SU-DHL-6 (cell line): ENCODE measurements around the gene ZNF148.

Experiments
- H2AFZ ChIP-seq: fragments of 200-600 bp; sonication (generic); 2 replicates; pipeline ENCODE4 v1.6.1; 2014; ENCODE audit warnings: low read depth, mild to moderate bottlenecking, moderate library complexity, mixed read lengths, antibody characterized with exemption, low read length; ENCODE audit not compliant: severe bottlenecking
- H3F3A ChIP-seq: fragments of 200-600 bp; shearing (Covaris generic); 2 replicates; pipeline ENCODE4 v1.6.0; 2016; ENCODE audit warnings: antibody characterized with exemption, mild to moderate bottlenecking; ENCODE audit not compliant: insufficient read depth
- H3K27ac ChIP-seq: fragments of 200-600 bp; sonication (generic); 2 replicates; pipeline ENCODE4 v1.5.1; 2016; ENCODE audit warnings: low read depth, mild to moderate bottlenecking, low read length, moderate library complexity, mixed read lengths
- H3K27me3 ChIP-seq: fragments of 200-600 bp; sonication (generic), shearing (Covaris generic); 2 replicates; pipeline ENCODE4 v1.6.0; 2014; ENCODE audit warnings: mild to moderate bottlenecking, low read length
- H3K36me3 ChIP-seq: fragments of 200-600 bp; sonication (generic); 2 replicates; pipeline ENCODE4 v1.6.1; 2014; ENCODE audit warnings: mild to moderate bottlenecking, low read length, mixed read lengths
- H3K4me2 ChIP-seq: fragments of 300-600, 200-600 bp; shearing (Covaris generic), sonication (generic); 2 replicates; pipeline ENCODE4 v1.6.0; 2014; ENCODE audit warnings: low read length, low read depth, mild to moderate bottlenecking; ENCODE audit not compliant: poor library complexity, severe bottlenecking
- H3K4me3 ChIP-seq: fragments of 200-600 bp; sonication (generic); 2 replicates; pipeline ENCODE4 v1.5.1; 2014; ENCODE audit warnings: antibody characterized with exemption, low read length, mild to moderate bottlenecking, mixed read lengths; ENCODE audit not compliant: insufficient read depth, poor library complexity, severe bottlenecking
- H3K79me2 ChIP-seq: fragments of 200-600 bp; sonication (generic); 2 replicates; pipeline ENCODE4 v1.6.1; 2014; ENCODE audit warnings: mild to moderate bottlenecking, low read length, moderate library complexity; ENCODE audit not compliant: insufficient read depth
- H3K9ac ChIP-seq: fragments of 200-600 bp; sonication (generic); 2 replicates; pipeline ENCODE4 v1.7.0; 2014; ENCODE audit warnings: mild to moderate bottlenecking, low read length
- H3K9me2 ChIP-seq: fragments of 200-600 bp; sonication (generic); replicated peaks from 2 replicates; pipeline ENCODE4 v1.6.1; 2014; ENCODE audit warnings: low read length; ENCODE audit not compliant: insufficient read depth
- H3K9me3 ChIP-seq: fragments of 200-600 bp; sonication (generic); 2 replicates; pipeline ENCODE4 v1.6.1; 2014; ENCODE audit warnings: low read length, mixed read lengths; ENCODE audit not compliant: insufficient read depth
- H4K20me1 ChIP-seq: fragments of 200-600 bp; sonication (generic); 2 replicates; pipeline ENCODE4 v1.6.1; 2014; ENCODE audit warnings: low read depth, mild to moderate bottlenecking, antibody characterized with exemption, low read length, moderate library complexity, mixed read lengths
- EZH2phosphoT487 ChIP-seq: fragments of 200-600 bp; sonication (generic), shearing (Covaris generic); conservative IDR thresholded peaks from 2 replicates; pipeline ENCODE4 v1.6.1; 2018; ENCODE audit warnings: mild to moderate bottlenecking, antibody characterized with exemption, low read length, moderate library complexity, mixed read lengths
- TF ChIP-seq, protein P1 (sequence below): fragments of 200-600 bp; sonication (generic); IDR thresholded peaks from one replicate; pipeline ENCODE4 v1.5.1; 2017; ENCODE audit warnings: antibody characterized with exemption, mild to moderate bottlenecking, low read length, moderate library complexity; ENCODE audit not compliant: insufficient read depth, poor library complexity, severe bottlenecking

Gene ZNF148

DNA sequence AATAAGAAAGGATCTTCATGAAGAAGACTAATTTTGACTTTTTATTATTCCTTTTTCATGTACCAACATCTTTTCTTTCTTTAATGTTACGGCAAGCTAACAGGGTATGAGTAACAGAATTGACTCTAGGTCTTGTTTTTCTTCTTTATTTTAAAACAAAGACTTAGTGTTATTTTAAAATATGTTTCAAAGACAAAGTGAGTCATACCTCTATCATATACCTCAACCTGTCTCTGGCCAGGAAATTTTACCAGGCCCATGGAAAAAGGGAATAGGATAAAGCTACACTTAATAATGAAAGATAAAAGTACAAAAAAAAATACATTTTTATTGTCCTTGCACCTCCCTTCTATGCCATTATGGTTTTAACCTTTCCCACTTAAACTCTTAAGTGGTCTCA lies 57.4 kb downstream of the ZNF148 start:
- H3K9me2 ChIP-seq, result no peaks in the 10 kb centered on the region
- TF ChIP-seq, protein P1, sequence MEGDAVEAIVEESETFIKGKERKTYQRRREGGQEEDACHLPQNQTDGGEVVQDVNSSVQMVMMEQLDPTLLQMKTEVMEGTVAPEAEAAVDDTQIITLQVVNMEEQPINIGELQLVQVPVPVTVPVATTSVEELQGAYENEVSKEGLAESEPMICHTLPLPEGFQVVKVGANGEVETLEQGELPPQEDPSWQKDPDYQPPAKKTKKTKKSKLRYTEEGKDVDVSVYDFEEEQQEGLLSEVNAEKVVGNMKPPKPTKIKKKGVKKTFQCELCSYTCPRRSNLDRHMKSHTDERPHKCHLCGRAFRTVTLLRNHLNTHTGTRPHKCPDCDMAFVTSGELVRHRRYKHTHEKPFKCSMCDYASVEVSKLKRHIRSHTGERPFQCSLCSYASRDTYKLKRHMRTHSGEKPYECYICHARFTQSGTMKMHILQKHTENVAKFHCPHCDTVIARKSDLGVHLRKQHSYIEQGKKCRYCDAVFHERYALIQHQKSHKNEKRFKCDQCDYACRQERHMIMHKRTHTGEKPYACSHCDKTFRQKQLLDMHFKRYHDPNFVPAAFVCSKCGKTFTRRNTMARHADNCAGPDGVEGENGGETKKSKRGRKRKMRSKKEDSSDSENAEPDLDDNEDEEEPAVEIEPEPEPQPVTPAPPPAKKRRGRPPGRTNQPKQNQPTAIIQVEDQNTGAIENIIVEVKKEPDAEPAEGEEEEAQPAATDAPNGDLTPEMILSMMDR, result no peak
- no peak for TF ChIP-seq EZH2phosphoT487
- H3K4me3 ChIP-seq, result no peak overlapping the region
- H3K9me3 ChIP-seq, result no peaks in the 10 kb centered on the region
- peaks cover 19% of the 10 kb centered on the region; the same call in 1 of the 2 replicates for H3K36me3 ChIP-seq
- H3K79me2 ChIP-seq, result peaks cover 7% of the 10 kb centered on the region
- H3K4me2 ChIP-seq, result no peak overlapping the region
- 0 out of 2 replicates have a peak, but pooled peaks cover 13% of the 10 kb centered on the region for H3F3A ChIP-seq
- no peak overlapping the region for H3K9ac ChIP-seq
- H2AFZ ChIP-seq, result no peak overlapping the region
- no peaks in the 10 kb centered on the region for H4K20me1 ChIP-seq
- no peaks in the 10 kb centered on the region for H3K27me3 ChIP-seq
- H3K27ac ChIP-seq, result no peak overlapping the region

DNA sequence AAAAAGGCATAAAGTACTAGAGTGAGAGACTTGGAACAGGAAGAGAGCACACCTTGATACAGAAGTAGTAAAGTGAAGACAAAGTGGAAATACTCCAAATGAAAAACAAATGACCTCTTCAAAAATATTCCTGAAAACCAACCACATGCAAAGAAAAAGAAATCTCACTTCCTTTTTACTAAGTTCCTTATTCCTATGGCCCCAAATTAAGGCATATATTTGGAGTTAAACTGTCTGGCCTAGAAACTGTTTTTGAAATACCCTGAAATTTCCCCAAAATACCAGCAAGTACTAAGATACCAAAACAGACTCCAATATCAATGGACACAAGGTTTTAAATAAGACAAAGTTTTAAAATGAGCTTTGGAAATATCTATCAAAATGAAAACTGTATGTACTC lies 58.2 kb downstream of the ZNF148 start:
- no peak overlapping the region for H3K4me2 ChIP-seq
- H3K79me2 ChIP-seq, result peaks cover 12% of the 10 kb centered on the region
- TF ChIP-seq, protein P1, result no peak
- TF ChIP-seq EZH2phosphoT487, result no peak
- no peaks in the 10 kb centered on the region for H4K20me1 ChIP-seq
- H3K27ac ChIP-seq, result no peak overlapping the region
- H2AFZ ChIP-seq, result no peak overlapping the region
- no peak overlapping the region for H3K9ac ChIP-seq
- H3K9me3 ChIP-seq, result no peaks in the 10 kb centered on the region
- peaks cover 16% of the 10 kb centered on the region; the same call in 1 of the 2 replicates for H3K36me3 ChIP-seq
- no peaks in the 10 kb centered on the region for H3K27me3 ChIP-seq
- no peak overlapping the region for H3K4me3 ChIP-seq
- no peaks in the 10 kb centered on the region for H3K9me2 ChIP-seq
- peaks cover 18% of the 10 kb centered on the region; the same call in 1 of the 2 replicates for H3F3A ChIP-seq

DNA sequence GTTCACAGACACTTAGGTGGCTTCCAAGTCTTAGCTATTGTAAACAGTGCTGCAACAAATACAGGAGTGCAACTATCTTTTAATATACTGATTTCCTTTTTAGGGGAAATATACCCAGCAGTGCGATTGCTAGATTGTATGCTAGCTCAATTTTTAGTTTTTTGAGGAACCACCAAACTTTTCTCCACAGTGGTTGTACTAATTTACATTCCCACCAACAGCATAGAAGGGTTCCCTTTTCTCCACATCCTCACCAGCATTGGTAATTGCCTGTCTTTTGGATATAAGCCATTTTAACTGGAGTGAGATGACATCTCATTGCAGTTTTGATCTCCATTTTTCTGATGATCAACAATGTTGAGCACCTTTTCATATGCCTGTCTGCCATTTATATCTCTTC lies 58.9 kb downstream of the ZNF148 start:
- Histone ChIP-seq H3K27me3 (no peaks in the 10 kb centered on the region), H3K4me2 (no peak overlapping the region), H3K36me3 (peaks cover 18% of the 10 kb centered on the region; the same call in 1 of the 2 replicates), H3K9me3 (no peaks in the 10 kb centered on the region), H4K20me1 (no peaks in the 10 kb centered on the region), H3K27ac (no peak overlapping the region), H3K9ac (no peak overlapping the region), H3K4me3 (no peak overlapping the region), H3K79me2 (peaks cover 16% of the 10 kb centered on the region), H3K9me2 (no peaks in the 10 kb centered on the region), H2AFZ (no peak overlapping the region), H3F3A (peaks cover 13% of the 10 kb centered on the region; the same call in 1 of the 2 replicates)
- TF ChIP-seq EZH2phosphoT487, result no peak
- TF ChIP-seq, protein P1, result no peak
